ENCODE measurements around the gene ZNF771. TPM values are rescaled to one million over a fixed set of nuclear protein-coding genes. Genes with fewer than 3 reads are reported as not detected.

ZNF771 gene
- total and polyA plus RNA-seq, 9 of the 15 experiments (the other 6 are each of a cell fraction or from before 2014, with no cell fraction given): 1.5 to 12.6 (median 4.4) TPM

GRCh38 chr16:30429678-30430427 is 22.4 kb downstream of the ZNF771 start, which contains the start of gene DCTPP1:
Gene DCTPP1, minus strand, starts transcription at chr16:30430030. Its CDS starts 50 bp downstream, at chr16:30429980.
- ATAC-seq: peak; percentile 99
- Histone ChIP-seq H3K36me3 (ENCODE audit: control insufficient read depth, insufficient read depth, low read length) (peaks cover 36% of the 10 kb centered on the region), H3K4me3 (peak within 1 kb of the TSS; percentile 75), H3K9me1 (ENCODE audit: control insufficient read depth, insufficient read depth, low read length) (no peaks in the 10 kb centered on the region), H3K4me2 (ENCODE audit: insufficient read depth, low read length) (peak within 1 kb of the TSS; percentile 94), H3K27me3 (ENCODE audit: control insufficient read depth in 2 of 2, insufficient read depth in 2 of 2, low read length in 2 of 2) (no peaks in the 10 kb centered on the region), H3K9me3 (replicated peaks; ENCODE audit: control insufficient read depth, insufficient read depth, low read depth, low read length) (no peaks in the 10 kb centered on the region), H3K4me1 (replicated peaks in 1 of 2; ENCODE audit: control insufficient read depth in 2 of 2, insufficient read depth in 2 of 2, low read length in 2 of 2) (peaks cover 15 to 36% of the 10 kb centered on the region in 2 experiments), H2AFZ (ENCODE audit: low read depth, low read length) (peak within 1 kb of the TSS; percentile 95), H3K9ac (ENCODE audit: insufficient read depth in 1 of 2, low read depth in 2 of 2, low read length in 2 of 2) (peak within 1 kb of the TSS; percentile 81 to 95), H3K27ac (ENCODE audit: extremely low read depth, low read depth, low read length) (peak within 1 kb of the TSS; percentile 84), H4K20me1 (replicated peaks; ENCODE audit: control insufficient read depth, insufficient read depth, low read length) (no peaks in the 10 kb centered on the region), H3K79me2 (ENCODE audit: control insufficient read depth, insufficient read depth, low read length) (peaks cover 41% of the 10 kb centered on the region)
- peak; percentile 100 for FAIRE-seq
- ChIA-PET CTCF (ENCODE audit: low intra/inter-chr PET ratio) (interaction anchor here (0.7 to 3.3 kb wide), 4 partner anchors 167 to 472 kb away, joined by 3 to 23 read pairs (median 7); partner anchors contain the start of gene FBRS), POLR2A (interaction anchor here (0.6 to 1.9 kb wide), 16 partner anchors 9 to 229 kb away, joined by 3 to 16 read pairs (median 4); partner anchors contain the start of genes FBRS, PRR14, SEPHS2 and ZNF48)
- 1% methylated on average over 45 of the region's 49 CpGs for WGBS (ENCODE audit: insufficient coverage, low coverage, missing lambda C conversion rate)
- BruUV-seq (replicated peaks): no TSS peak
- in situ Hi-C loops (cut with MboI): loop anchor here (10.0 kb wide), 1 partner anchor 195 kb away; no protein-coding TSS in a partner anchor
- DNase-seq (ENCODE audit: extremely low read depth in 1 of 4, low spot score in 3 of 4): peak; percentile 94 to 99 (median 95)
- intact Hi-C loops (cut with micrococcal nuclease): loop anchor here (1.0 kb wide), 3 partner anchors 15 to 228 kb away; partner anchors contain the start of genes FBRS and SEPHS2
- TF ChIP-seq MECOM (CRISPR knock-in tag; IDR thresholded peaks at IDR 0.05) (no peak), SAFB (IDR thresholded peaks at IDR 0.05; ENCODE audit: borderline replicate concordance, low read depth, low read length) (peak; percentile 95), JUND (IDR thresholded peaks at IDR 0.05; ENCODE audit: borderline replicate concordance, low read depth, low read length) (peak; percentile 79), JUND (tag; IDR thresholded peaks at IDR 0.05; ENCODE audit: borderline replicate concordance, low read depth, low read length) (peak; percentile 49; the same call in 1 of the 3 replicates), HMG20A (CRISPR knock-in tag; conservative IDR thresholded peaks at IDR 0.05) (no peak), FOXJ3 (CRISPR knock-in tag; IDR thresholded peaks at IDR 0.05) (no peak), POLR2AphosphoS2 (IDR thresholded peaks at IDR 0.05; ENCODE audit: low read length) (no peak), KAT2B (IDR thresholded peaks at IDR 0.05; ENCODE audit: low read depth, low read length) (peak; percentile 68), BCLAF1 (IDR thresholded peaks at IDR 0.05; ENCODE audit: borderline replicate concordance in 1 of 2, control insufficient read depth in 1 of 2, low read depth in 2 of 2, low read length in 1 of 2) (no peak; a peak in 1 of 4 replicates), BHLHE40 (IDR thresholded peaks at IDR 0.05; ENCODE audit: low read length) (no peak), CLOCK (CRISPR knock-in tag; IDR thresholded peaks at IDR 0.05; ENCODE audit: borderline replicate concordance) (no peak), CHAMP1 (IDR thresholded peaks at IDR 0.05) (no peak)

Measured in K562 (cell line).